MM.1S (cell line): ENCODE data around the gene ELOB.

Experiments
- DNase-seq: peaks from one replicate; pipeline ENCODE4 v3.0.0-alpha.2; 2015
- H2AFZ ChIP-seq: fragments of 300-600 bp; sonication (generic); 2 replicates; pipeline ENCODE4 v1.6.0; 2016; ENCODE audit warnings: antibody characterized with exemption, low read length
- H3F3A ChIP-seq: fragments of 300-600 bp; sonication (generic); 2 replicates; pipeline ENCODE4 v1.6.1; 2016; ENCODE audit warnings: mild to moderate bottlenecking, antibody characterized with exemption, low read length, moderate library complexity, mixed read lengths; ENCODE audit not compliant: insufficient read depth
- H3K27ac ChIP-seq: fragments of 300-600 bp; sonication (generic); 2 replicates; pipeline ENCODE4 v1.5.1; 2016; ENCODE audit warnings: mild to moderate bottlenecking, low read length
- H3K27me3 ChIP-seq: fragments of 300-600 bp; sonication (generic); replicated peaks from 2 replicates; pipeline ENCODE4 v1.6.0; 2016; ENCODE audit warnings: low read length; ENCODE audit not compliant: insufficient read depth
- H3K36me3 ChIP-seq: fragments of 300-600 bp; sonication (generic); replicated peaks from 2 replicates; pipeline ENCODE4 v1.6.1; 2016; ENCODE audit warnings: mild to moderate bottlenecking, low read length, mixed read lengths; ENCODE audit not compliant: insufficient read depth
- H3K4me1 ChIP-seq: fragments of 300-600 bp; sonication (generic); 2 replicates; pipeline ENCODE4 v1.6.1; 2016; ENCODE audit warnings: low read length, mixed read lengths
- H3K4me2 ChIP-seq: fragments of 300-600 bp; sonication (generic); 2 replicates; pipeline ENCODE4 v1.6.0; 2016; ENCODE audit warnings: low read depth, low read length
- H3K4me3 ChIP-seq: fragments of 300-600 bp; sonication (generic); 2 replicates; pipeline ENCODE4 v1.5.1; 2016; ENCODE audit warnings: low read length, mixed read lengths
- H3K79me2 ChIP-seq: fragments of 300-600 bp; sonication (generic); 2 replicates; pipeline ENCODE4 v1.6.1; 2016; ENCODE audit warnings: mixed run types, low read length, mixed read lengths
- H3K9ac ChIP-seq: fragments of 300-600 bp; sonication (generic); 2 replicates; pipeline ENCODE4 v1.6.1; 2016; ENCODE audit warnings: low read length, mixed read lengths
- H3K9me2 ChIP-seq: fragments of 300-600 bp; sonication (generic); replicated peaks from 2 replicates; pipeline ENCODE4 v1.6.1; 2016; ENCODE audit warnings: mild to moderate bottlenecking, low read length, mixed read lengths; ENCODE audit not compliant: insufficient read depth
- H3K9me3 ChIP-seq: fragments of 300-600 bp; sonication (generic); replicated peaks from 2 replicates; pipeline ENCODE4 v1.6.1; 2016; ENCODE audit warnings: mild to moderate bottlenecking, low read length, mixed read lengths; ENCODE audit not compliant: insufficient read depth
- H4K20me1 ChIP-seq: fragments of 300-600 bp; sonication (generic); 2 replicates; pipeline ENCODE4 v1.6.1; 2016; ENCODE audit warnings: mild to moderate bottlenecking, low read length, moderate library complexity, mixed read lengths; ENCODE audit not compliant: insufficient read depth
- EZH2 ChIP-seq: fragments of 300-600 bp; sonication (generic); optimal IDR thresholded peaks from 2 replicates; pipeline ENCODE3; 2017; ENCODE audit warnings: low read depth, mild to moderate bottlenecking, antibody characterized with exemption, low read length, mixed read lengths
- EZH2phosphoT487 ChIP-seq: fragments of 300-600 bp; sonication (generic); IDR thresholded peaks from 2 replicates; pipeline ENCODE4 v1.6.1; 2018; ENCODE audit warnings: antibody characterized with exemption, low read length
- TF ChIP-seq, protein P1 (sequence below): fragments of 300-600 bp; sonication (generic); IDR thresholded peaks from 2 replicates; pipeline ENCODE4 v1.5.1; 2016; ENCODE audit warnings: antibody characterized with exemption, low read length, mixed read lengths

Gene ELOB

GRCh38 chr16:2739625-2740430 lies 37.3 kb downstream of the ELOB start:
- Histone ChIP-seq H3F3A (no peaks in the 10 kb centered on the region), H3K9me3 (no peaks in the 10 kb centered on the region), H3K27me3 (peaks cover 11% of the 10 kb centered on the region; the same call in 1 of the 2 replicates), H4K20me1 (no peaks in the 10 kb centered on the region), H3K27ac (no peak overlapping the region), H3K4me2 (no peak overlapping the region), H3K79me2 (no peaks in the 10 kb centered on the region), H3K36me3 (no peaks in the 10 kb centered on the region), H3K9ac (no peak overlapping the region), H3K4me3 (no peak overlapping the region), H2AFZ (no peak overlapping the region), H3K9me2 (no peaks in the 10 kb centered on the region), H3K4me1 (no peaks in the 10 kb centered on the region)
- TF ChIP-seq EZH2 = no peak
- no peak for TF ChIP-seq EZH2phosphoT487
- TF ChIP-seq, protein P1, sequence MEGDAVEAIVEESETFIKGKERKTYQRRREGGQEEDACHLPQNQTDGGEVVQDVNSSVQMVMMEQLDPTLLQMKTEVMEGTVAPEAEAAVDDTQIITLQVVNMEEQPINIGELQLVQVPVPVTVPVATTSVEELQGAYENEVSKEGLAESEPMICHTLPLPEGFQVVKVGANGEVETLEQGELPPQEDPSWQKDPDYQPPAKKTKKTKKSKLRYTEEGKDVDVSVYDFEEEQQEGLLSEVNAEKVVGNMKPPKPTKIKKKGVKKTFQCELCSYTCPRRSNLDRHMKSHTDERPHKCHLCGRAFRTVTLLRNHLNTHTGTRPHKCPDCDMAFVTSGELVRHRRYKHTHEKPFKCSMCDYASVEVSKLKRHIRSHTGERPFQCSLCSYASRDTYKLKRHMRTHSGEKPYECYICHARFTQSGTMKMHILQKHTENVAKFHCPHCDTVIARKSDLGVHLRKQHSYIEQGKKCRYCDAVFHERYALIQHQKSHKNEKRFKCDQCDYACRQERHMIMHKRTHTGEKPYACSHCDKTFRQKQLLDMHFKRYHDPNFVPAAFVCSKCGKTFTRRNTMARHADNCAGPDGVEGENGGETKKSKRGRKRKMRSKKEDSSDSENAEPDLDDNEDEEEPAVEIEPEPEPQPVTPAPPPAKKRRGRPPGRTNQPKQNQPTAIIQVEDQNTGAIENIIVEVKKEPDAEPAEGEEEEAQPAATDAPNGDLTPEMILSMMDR = no peak
- DNase-seq = no peak

DNA sequence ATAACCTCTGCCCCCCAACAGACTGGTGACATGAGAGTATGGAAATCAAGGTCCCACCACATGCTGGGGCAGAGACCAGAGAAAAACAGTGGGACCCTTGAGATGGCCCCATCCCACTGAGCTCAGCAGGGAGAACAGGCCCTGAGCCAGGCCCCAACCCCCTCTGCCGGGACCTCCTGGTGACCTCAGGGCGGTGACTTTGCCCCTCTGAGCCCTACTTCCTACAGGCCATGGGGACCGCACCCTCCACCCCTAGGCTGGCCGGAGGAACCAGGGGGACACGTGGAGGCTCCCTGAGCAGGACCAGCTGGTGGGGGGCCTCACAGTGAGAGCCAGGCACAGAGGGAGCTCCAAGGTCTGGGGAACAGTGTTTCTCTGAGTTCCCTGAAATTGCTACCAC lies 38.5 kb downstream of the ELOB start:
- no peaks in the 10 kb centered on the region for H3K4me1 ChIP-seq
- H3K9ac ChIP-seq = no peak overlapping the region
- no peaks in the 10 kb centered on the region for H3K9me2 ChIP-seq
- no peaks in the 10 kb centered on the region for H3K36me3 ChIP-seq
- H3F3A ChIP-seq = no peaks in the 10 kb centered on the region
- no peaks in the 10 kb centered on the region for H3K9me3 ChIP-seq
- no peak overlapping the region for H3K4me3 ChIP-seq
- no peak overlapping the region for H3K4me2 ChIP-seq
- H3K27ac ChIP-seq = no peak overlapping the region
- no peak overlapping the region for H2AFZ ChIP-seq
- no peaks in the 10 kb centered on the region for H3K79me2 ChIP-seq
- H3K27me3 ChIP-seq = 0 out of 2 replicates have a peak, but pooled peaks cover 2% of the 10 kb centered on the region
- TF ChIP-seq EZH2 (no peak), EZH2phosphoT487 (no peak)
- TF ChIP-seq, protein P1 = no peak
- H4K20me1 ChIP-seq = no peaks in the 10 kb centered on the region
- no peak for DNase-seq

DNA sequence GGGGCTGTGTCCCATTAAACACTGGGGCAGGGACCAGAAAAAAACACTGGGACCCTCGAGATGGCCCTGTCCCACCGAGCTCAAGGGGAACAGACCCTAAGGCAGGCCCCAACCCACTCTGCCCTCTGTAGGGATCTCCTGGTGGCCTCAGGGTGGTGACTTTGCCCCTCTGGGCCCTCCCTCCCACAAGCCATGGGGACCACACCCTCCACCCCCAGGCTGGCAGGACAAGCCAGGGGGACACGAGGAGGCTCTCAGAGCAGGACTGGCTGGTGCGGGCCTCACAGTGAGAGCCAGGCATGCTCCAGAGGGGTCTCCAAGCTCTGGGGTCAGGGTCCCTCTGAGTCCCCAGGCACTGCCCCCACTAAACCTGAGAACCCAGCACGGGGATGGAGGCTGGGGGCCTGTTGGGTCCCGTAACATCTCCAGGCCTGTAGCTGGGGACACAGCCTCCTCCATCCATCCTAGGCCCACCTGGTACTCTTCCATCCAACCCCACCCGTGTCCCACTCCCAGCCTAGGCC lies 39.1 kb downstream of the ELOB start:
- no peak for DNase-seq
- Histone ChIP-seq H3F3A (no peaks in the 10 kb centered on the region), H4K20me1 (no peaks in the 10 kb centered on the region), H3K4me2 (no peak overlapping the region), H3K79me2 (no peaks in the 10 kb centered on the region), H3K36me3 (no peaks in the 10 kb centered on the region), H3K9me2 (no peaks in the 10 kb centered on the region), H3K9me3 (no peaks in the 10 kb centered on the region), H3K27me3 (0 out of 2 replicates have a peak, but pooled peaks cover under 1% of the 10 kb centered on the region), H3K4me1 (no peaks in the 10 kb centered on the region), H3K27ac (no peak overlapping the region), H3K9ac (no peak overlapping the region), H3K4me3 (no peak overlapping the region), H2AFZ (no peak overlapping the region)
- TF ChIP-seq, protein P1 = no peak
- TF ChIP-seq EZH2phosphoT487 = no peak
- TF ChIP-seq EZH2 = no peak
